ENCODE data around the gene DYNLT3.

DYNLT3 gene

GRCh38 chrX:37840931-37841330 is 6.4 kb downstream of the DYNLT3 start:
- DNase-seq, result no peak

GRCh38 chrX:37834937-37835336 is 12.4 kb downstream of the DYNLT3 start:
- no peak for DNase-seq

DNA sequence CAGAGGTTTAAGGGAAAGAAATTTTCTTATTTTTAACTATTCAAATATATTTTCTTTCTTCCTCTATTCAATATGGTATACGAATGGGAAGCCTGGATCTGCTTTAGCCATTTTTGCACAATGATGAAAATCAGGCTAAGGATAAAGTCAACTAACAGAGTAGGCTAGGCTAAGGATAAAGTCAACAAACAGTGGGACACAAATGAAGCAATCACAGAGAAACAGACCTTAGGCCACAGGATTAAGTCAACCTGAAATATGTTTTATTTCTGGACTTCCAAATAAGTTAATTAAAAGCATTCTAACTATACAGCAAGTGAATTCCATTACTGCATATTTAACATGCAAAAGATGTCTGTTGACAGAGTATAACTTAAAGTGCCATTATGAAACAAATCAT is 17.0 kb downstream of the DYNLT3 start:
- DNase-seq, result no peak

GRCh38 chrX:37829721-37830120 is 17.6 kb downstream of the DYNLT3 start:
- DNase-seq, result no peak

DNA sequence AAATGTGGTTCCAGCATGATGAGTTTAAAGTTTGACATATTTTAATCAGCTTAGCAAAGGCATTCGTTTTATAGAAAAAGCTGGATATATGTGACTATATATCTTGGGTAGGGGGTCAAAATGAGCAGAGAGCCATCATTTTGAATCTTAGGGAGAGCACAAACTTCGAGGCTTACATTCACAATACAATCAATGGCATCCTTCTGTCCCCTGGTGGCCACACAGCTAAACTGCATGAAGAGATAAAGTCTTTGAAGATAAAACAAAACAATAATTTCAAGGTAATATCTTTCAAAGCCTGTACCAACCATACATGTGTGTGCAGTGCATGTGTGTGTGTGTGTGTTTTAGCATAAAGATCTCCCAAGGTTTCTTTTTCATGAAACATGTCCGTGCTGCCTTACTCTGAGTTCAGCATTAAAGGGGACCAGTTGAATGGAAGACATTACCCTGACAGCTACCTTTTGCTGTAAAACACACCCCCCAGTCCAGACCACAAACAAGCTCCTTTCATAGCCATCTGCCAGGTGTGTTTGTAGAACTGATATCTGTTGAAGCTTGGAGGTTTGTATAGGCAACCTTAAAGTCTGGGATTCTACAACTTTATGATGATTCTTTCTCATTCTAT is 22.0 kb downstream of the DYNLT3 start:
- peak; percentile 54 for DNase-seq

DNA sequence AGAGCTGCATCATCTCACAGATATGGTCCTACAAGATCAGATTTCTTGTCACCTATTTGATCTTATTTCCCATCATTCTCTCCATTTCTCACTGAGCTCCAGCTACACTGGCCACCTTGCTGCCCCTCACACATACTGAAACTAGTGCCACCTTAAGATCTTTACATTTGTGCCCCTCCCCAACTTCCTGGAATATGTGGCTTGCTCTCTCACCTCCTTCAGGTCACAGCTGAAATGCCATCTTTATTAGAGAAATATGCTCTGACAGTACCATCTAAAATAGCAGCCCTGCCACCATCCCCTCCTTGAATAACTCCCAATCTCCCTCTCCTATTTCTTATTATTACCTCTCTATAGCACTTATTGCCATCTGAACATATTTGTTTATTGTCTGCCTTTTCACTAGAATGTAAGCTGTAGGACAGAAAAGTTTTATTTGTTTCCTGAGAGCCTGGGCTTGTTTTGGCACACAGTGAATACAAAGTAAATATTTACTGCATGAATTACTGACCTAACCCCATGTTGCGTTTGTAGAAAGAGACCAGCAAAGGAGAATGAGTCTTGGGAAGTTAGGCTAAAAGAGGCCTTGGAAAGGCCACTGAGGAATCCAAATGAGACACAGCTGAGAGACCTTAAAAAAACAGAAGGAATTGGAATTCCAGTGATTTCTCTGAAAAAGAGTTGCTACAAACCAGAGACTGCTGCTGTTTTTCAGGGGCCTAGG is 22.7 kb downstream of the DYNLT3 start:
- no peak for DNase-seq

DNA sequence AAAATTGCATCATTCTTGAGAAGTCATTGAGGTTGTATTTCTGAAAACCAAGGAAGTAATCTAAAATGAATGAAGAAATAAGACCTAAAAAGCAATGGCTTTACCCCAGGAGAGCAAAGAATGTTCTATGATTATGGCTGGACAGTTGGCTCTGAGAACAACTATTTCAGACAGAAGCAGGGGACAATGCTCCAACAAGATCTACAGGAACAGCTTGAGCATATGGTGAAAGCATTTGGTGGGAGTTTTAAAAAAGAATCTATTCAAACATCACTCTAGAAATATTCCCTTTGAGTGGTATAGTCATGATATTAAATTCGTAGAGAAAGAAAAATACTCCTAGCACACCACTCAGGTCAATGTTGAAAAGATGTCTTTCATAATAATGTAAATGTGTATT is 26.7 kb downstream of the DYNLT3 start:
- DNase-seq, result no peak

DNA sequence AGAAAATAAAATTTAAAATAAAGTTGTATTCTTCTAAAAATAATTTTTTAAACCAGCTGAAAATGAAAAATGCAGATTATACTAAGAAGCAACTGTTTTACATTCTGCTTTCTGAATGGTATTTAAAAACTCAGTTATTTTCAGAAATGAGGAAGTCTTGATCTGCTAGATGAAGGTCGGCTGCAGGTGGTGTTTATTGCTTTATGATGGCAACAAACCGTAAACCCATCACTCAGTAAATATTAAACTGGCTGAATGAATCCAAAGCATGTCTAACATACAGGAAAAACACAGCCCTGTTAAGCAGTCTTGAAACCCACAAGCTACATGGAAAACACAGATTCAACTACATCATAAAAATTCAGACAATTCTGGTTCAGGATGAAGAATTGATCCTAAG is 29.3 kb downstream of the DYNLT3 start:
- no peak for DNase-seq

GRCh38 chrX:37817579-37817978 is 29.8 kb downstream of the DYNLT3 start:
- no peak for DNase-seq

DNA sequence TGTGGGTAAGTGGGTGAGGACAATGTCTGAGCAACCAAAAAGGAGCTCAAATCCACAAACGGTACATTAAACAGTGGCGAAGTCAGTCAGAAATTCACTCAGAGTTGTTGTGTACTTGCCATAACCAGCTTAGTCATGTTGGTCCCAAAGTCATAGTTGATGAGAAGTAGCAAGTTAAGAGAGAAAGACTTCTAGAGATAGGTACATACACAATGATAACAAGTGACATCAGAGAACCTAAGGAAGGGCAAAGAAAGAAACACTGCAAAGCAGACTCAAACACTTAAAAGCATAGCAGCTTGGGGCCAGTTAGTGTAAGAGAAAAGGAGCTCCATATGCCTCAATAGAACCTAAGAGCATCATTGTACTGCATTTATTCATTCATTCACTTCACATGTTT is 30.2 kb downstream of the DYNLT3 start:
- no peak for DNase-seq

GRCh38 chrX:37816766-37817165 is 30.6 kb downstream of the DYNLT3 start:
- DNase-seq, result no peak

DNA sequence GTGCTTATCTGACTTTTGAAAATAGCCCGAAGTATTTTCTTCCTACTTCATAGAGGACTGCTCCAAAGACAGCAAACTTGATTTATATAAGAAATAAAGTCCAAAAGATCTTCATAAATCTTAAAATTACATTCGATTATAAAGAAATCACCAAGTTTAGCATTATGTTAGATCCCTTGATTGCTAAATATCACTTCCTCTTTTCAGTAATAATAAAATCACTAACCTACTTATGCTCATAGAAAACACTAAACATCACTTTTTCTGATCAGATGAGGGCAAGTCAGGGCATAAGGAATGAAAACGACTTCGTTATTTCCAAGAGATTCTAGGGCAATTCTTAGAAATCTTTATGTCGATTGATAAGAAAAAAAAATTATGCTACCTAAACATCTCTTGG is 32.0 kb downstream of the DYNLT3 start:
- DNase-seq, result no peak

- DNase-seq, result peak; percentile 2
These were observed 33.8 kb downstream of the DYNLT3 start for GRCh38 chrX:37813570-37813969.

GRCh38 chrX:37812110-37812509 is 35.3 kb downstream of the DYNLT3 start:
- no peak for DNase-seq

- DNase-seq, result no peak
These were observed 37.4 kb downstream of the DYNLT3 start for GRCh38 chrX:37809970-37810369.

DNA sequence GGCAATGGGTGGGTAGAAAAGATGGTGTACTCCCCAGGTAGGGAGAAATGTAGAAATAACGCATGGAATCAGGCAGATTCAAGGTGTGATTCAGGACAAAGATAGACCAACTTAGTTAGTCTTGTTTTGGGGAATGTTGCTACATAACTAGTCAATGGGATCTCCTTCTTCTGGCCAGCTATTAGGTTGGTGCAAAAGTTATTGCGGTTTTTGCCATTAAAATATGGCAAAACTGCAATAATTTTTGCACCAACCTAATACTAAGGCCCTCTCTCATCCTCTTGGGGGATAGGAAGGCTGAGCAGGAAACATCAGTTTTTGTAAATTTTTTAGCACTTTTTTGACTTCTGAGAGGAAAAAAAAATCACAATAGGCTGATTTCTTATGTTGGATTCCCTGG is 44.3 kb downstream of the DYNLT3 start:
- no peak for DNase-seq

DNA sequence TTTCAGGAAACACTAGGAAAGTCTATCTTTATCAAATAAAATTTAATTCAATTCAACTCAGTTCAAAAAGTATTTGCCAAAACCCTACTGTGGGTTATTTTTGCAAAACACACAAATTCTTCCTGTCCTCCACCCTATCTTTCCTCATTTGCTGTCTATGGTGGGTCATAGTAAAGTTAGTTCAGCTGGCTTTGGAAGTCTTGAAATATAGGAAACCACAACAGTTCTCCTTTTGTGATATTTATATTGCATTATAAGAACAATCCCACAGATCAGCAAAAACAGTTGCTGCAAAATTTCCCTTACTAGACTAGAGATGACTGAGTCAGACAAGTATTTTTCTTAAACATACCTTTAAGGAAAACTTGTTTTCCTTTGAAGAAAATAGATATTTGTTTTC is 45.3 kb downstream of the DYNLT3 start:
- DNase-seq, result no peak

GRCh38 chrX:37800717-37801116 is 46.7 kb downstream of the DYNLT3 start:
- no peak for DNase-seq

DNA sequence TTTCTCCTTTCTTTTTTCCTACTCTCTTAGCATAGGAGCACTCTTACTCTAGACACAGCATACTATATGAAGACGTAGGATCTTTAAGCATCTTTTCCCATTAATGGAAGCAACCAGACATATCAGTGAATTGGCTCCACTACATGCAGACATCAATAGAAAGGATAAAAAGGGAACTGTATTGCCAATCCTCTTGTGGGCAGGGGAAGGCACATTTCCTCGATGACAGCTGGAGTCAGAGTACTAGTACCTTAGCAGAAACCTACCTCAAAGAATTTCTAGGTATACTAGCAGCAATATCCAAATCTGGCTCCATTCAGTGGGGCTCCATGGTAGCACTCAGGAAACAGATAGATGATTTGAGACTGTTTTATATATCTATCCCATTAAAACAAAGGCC is 47.4 kb downstream of the DYNLT3 start:
- no peak for DNase-seq

DNA sequence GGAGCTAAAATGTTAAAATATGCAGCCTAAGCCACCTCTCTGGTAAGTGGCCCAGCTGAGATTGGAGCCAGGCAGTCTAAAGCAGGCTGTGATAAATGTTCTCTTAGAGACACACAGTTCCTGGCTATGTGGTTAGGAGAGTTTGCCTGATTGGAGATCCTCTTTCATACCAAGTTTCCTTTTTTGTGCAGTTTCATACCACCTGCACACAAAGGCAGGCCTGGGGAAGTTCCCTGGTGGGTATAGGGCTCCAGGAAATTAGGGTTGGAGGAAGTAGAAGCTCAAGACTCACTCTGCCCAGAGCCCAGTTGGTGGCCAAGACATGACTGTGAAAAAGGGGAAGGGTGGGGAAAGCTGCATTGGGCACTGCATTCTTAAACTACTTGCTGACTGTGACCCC is 50.6 kb downstream of the DYNLT3 start:
- DNase-seq, result no peak

- no peak for DNase-seq
These were observed 51.1 kb downstream of the DYNLT3 start for GRCh38 chrX:37796310-37796709.

Data from activated CD4-positive, alpha-beta T cell treated with anti-CD3 and anti-CD28 coated beads, Interleukin-2, amount 50 U/mL, for 16 hours (primary cell).